ENCODE measurements around the gene HOXD13.

DNA sequence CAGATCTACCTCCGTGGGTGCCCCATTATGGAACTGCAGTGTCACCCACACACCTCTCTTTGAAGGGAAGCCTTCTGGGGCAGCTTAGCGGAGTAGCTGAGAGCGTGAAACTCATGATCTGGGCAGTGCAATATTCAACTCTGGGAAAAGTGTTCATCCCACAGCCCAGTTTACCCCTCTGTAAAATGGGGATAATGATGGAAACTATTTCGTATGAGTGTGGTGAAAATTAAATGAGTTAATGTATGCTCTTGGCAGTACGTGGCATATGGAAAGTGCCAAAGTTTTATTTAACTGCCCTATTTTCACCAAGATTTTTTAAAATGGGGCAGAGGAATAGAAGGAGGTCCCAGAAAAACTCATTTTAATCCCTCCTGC, 20.2 kb upstream of the HOXD13 start:
- TF ChIP-seq CTCF (IDR thresholded peaks at IDR 0.05; ENCODE audit: low read depth, low read length) (no peak), POLR2A (IDR thresholded peaks at IDR 0.05; ENCODE audit: extremely low read depth, insufficient read length) (no peak)
